ENCODE data around the gene PLA2G4B.

The PLA2G4B gene

GRCh38 chr15:41809526-41810220, 29.0 kb upstream of the PLA2G4B start:
- DNase-seq = no peak

GRCh38 chr15:41810651-41811431, 27.8 kb upstream of the PLA2G4B start:
- DNase-seq = no peak

GRCh38 chr15:41811432-41812195, 27.0 kb upstream of the PLA2G4B start:
- peak; percentile 28 for DNase-seq

- no peak for DNase-seq
Observed at GRCh38 chr15:41812820-41813375, 25.7 kb upstream of the PLA2G4B start.

- no peak for DNase-seq
Observed at GRCh38 chr15:41813426-41813825, 25.2 kb upstream of the PLA2G4B start.

GRCh38 chr15:41814534-41814933, 24.1 kb upstream of the PLA2G4B start:
- no peak for DNase-seq

- DNase-seq = no peak
Observed at GRCh38 chr15:41816788-41817187, 21.9 kb upstream of the PLA2G4B start.

- DNase-seq = no peak
Observed at GRCh38 chr15:41817327-41817726, 21.3 kb upstream of the PLA2G4B start.

- DNase-seq = no peak
Observed at GRCh38 chr15:41817781-41818180, 20.9 kb upstream of the PLA2G4B start.

- no peak for DNase-seq
Observed at GRCh38 chr15:41819455-41820050, 19.1 kb upstream of the PLA2G4B start.

GRCh38 chr15:41820791-41821423, 17.7 kb upstream of the PLA2G4B start:
- no peak for DNase-seq

- no peak for DNase-seq
Observed at GRCh38 chr15:41821831-41822230, 16.8 kb upstream of the PLA2G4B start.

- no peak for DNase-seq
Observed at GRCh38 chr15:41822471-41822870, 16.2 kb upstream of the PLA2G4B start.

- DNase-seq = no peak
Observed at GRCh38 chr15:41822957-41823356, 15.7 kb upstream of the PLA2G4B start.

GRCh38 chr15:41823502-41823901, 15.1 kb upstream of the PLA2G4B start:
- DNase-seq = no peak

- no peak for DNase-seq
Observed at GRCh38 chr15:41824062-41824745, 14.4 kb upstream of the PLA2G4B start.

- no peak for DNase-seq
Observed at GRCh38 chr15:41825145-41825544, 13.5 kb upstream of the PLA2G4B start.

GRCh38 chr15:41825572-41826535, 12.8 kb upstream of the PLA2G4B start:
- DNase-seq = no peak

- DNase-seq = no peak
Observed at GRCh38 chr15:41827290-41827879, 11.3 kb upstream of the PLA2G4B start.

Data from DMS 273 treated with DMSO at 0.1 percent for 48 hours (cell line).